Measurements from ENCODE around the gene SLC25A44.

DNA sequence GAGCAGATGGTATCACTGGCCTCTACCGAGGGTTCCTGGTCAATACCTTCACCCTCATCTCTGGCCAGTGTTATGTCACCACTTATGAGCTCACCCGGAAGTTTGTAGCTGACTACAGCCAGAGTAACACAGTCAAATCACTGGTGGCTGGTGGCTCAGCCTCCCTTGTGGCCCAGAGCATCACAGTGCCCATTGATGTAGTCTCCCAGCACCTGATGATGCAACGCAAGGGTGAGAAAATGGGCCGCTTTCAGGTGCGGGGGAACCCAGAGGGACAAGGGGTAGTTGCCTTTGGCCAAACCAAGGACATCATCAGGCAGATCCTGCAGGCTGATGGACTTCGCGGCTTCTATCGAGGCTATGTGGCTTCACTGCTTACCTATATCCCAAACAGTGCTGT is 6.1 kb downstream of the SLC25A44 start:
- TF ChIP-seq, protein P1, sequence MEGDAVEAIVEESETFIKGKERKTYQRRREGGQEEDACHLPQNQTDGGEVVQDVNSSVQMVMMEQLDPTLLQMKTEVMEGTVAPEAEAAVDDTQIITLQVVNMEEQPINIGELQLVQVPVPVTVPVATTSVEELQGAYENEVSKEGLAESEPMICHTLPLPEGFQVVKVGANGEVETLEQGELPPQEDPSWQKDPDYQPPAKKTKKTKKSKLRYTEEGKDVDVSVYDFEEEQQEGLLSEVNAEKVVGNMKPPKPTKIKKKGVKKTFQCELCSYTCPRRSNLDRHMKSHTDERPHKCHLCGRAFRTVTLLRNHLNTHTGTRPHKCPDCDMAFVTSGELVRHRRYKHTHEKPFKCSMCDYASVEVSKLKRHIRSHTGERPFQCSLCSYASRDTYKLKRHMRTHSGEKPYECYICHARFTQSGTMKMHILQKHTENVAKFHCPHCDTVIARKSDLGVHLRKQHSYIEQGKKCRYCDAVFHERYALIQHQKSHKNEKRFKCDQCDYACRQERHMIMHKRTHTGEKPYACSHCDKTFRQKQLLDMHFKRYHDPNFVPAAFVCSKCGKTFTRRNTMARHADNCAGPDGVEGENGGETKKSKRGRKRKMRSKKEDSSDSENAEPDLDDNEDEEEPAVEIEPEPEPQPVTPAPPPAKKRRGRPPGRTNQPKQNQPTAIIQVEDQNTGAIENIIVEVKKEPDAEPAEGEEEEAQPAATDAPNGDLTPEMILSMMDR (conservative IDR thresholded peaks at IDR 0.05; ENCODE audit: low read depth, low read length) = no peak
- no peak for TF ChIP-seq EZH2 (IDR thresholded peaks at IDR 0.05; ENCODE audit: low read length, unreplicated experiment)
- no peak for TF ChIP-seq EZH2phosphoT487 (IDR thresholded peaks at IDR 0.05; ENCODE audit: borderline replicate concordance, low read length)

All from PC-3 (cell line).